NCI-H2029 (cell line): ENCODE measurements around the gene TRIM10.

Experiments used
- DNase-seq: peaks from one replicate; lab custom pipeline; 2025; lab: John Stamatoyannopoulos, UW

The TRIM10 gene, protein sequence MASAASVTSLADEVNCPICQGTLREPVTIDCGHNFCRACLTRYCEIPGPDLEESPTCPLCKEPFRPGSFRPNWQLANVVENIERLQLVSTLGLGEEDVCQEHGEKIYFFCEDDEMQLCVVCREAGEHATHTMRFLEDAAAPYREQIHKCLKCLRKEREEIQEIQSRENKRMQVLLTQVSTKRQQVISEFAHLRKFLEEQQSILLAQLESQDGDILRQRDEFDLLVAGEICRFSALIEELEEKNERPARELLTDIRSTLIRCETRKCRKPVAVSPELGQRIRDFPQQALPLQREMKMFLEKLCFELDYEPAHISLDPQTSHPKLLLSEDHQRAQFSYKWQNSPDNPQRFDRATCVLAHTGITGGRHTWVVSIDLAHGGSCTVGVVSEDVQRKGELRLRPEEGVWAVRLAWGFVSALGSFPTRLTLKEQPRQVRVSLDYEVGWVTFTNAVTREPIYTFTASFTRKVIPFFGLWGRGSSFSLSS

DNA sequence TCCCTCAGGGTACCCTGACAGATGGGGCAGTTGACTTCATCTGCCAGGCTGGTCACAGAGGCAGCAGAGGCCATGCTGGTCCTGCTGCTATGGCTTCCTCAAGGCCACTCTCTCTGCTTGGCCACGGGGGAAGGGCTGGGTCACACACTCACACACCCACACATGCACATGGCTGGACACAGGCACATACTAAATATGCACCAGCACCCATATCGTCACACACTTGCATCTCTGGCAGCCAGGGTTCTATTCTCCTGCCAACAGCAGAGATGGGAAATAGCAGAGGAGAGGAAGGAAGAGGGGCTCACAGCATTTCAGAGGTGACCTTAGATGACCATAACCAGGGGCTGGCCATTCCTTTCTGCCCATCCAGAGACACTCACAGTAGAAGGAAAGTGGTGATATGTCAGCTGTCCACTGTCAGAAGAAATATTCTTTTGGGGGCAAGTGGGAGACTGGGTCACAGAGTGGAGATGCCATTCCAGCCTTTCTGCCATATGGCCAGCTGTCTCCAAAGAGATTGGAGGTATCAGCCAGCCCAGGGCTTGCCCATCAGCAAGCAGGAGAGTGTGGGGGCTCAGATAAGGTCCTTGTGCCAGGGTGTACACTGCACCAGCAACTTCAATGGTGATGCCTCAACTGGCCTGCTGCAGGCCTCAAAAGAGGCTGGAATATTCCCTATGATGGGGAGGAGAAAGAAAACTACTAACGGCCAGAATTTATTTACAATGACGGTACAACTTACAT lies at the start of gene TRIM10:
TRIM10 (minus strand) TSS at position 427 of the 747 bp plus-strand sequence; CDS start at position 74, 353 bp downstream.
- no peak for DNase-seq

DNA sequence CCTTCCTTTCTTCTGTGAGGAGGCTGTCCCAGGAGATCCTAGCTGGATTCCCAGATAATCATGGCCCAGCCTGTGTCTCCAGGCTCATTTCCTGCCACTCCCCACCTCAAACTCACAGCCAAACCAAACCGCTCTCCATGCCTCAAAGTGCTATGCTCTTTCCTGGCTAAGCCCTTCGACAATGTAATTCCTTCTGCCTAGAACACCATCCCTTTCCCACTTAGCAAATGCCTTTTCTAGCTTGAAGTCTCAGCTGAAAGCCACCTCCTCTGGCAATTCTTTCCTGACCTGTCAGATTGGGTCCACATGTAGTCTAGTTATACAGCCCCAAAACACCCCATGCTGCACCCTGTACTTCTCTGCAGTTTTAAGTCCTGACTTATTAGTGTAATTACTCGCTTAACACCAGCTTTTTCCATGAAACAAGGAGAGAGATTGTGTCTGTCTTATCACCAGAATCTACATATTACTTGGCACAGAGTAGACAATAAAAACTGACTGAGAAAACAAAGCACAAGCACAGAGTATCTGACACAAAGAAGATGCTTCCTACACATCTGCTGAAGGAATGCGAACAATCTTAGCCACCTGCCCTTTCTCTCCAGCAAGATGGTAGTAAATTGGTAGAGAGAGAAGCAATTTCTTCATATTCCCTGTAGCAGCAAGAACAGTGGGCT lies 46.7 kb upstream of the TRIM10 start:
- DNase-seq: no peak

DNA sequence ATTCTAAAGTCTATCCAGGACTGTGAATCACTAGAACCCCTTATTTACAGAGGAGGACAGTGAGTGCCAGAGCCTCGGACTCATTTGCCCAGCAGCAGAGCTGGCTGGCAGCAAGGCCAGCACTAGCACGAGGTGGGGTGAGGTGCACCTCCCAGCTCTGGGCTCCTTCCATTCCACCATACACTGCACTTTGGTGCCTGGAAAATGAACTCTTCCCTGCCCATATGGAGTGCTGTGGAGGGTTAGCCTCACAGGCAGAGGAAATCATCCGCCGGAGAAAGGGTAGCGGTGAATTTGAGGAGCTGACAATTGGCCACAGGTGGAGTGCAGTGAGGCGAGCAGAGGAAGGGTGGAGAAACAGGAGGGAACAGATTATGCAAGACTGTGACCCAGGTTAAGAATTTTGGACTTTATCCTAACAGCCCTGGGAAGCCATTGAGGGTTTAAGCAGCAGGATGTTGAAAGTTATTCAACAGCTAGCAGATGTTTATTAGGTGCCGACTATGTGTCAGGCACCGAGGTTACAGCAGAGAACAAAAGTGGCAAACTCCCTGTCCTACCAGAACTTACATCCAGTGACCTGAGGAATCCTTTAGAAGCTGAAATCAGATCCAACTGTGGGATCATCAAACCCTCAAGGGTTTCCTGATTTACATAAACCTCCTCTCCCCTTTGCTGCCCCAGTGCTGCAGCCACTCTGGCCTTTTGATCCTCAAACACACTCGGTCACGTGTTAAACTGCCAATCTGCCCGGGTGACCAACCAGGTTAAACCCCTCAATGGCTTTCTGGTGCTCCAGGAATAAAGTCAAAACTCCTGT lies 46.0 kb upstream of the TRIM10 start:
- DNase-seq: no peak

DNA sequence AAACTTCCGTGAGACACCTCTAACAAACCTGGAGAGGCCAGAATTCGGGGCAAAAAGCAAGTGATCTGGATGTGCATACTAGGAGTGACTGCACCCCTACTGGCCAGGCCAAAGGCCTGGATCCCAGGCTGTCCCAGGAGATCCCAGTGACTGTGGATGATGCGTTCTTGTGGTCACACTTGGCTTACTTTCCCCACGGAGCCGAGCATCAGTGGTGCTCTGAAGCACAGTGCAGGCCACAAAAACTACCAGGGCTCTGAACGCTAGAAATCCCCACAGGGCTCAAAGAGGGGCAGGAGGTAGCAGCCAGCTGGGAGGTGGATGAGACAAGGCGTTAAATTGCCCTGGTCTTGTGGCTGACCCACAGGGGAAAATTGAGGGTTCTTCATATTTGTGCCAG lies 45.1 kb upstream of the TRIM10 start:
- DNase-seq: no peak

DNA sequence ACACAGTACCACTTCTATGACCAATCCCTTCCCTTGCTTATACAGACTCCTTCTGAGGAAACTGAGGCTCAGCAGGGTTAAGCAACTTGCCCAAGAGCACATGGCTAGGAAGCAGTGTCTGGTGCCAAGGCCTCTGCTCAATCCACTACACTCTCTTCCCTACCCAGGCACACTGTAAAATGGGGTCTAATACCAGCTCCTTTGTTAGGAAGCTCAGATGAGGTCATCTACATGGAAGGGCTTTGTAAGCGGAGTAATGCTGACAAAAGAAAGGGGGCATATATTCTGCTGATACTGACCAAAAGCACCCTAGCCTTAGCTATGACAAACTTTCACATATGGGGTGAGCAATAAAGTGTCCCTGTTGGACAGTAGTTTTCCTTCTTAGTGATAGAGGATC lies 43.1 kb upstream of the TRIM10 start:
- DNase-seq: no peak

DNA sequence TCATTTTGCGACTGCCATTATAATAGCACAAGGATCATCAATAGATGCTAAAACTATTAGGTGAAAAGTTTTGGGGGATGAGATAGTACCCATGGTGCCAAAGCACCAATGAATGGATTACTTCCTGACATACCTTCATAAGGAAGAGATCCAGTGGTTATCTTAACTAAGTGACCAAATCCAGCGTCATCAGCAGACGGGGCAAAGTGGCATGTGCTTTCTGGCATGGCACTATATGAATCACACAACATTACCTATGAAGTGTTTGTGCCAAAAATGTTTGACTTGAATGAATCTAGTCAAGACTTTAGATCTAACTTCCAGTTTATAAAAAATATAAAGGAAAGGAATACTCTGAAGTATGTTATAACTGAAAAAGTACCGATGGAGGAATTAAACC lies 41.4 kb upstream of the TRIM10 start:
- DNase-seq: no peak

DNA sequence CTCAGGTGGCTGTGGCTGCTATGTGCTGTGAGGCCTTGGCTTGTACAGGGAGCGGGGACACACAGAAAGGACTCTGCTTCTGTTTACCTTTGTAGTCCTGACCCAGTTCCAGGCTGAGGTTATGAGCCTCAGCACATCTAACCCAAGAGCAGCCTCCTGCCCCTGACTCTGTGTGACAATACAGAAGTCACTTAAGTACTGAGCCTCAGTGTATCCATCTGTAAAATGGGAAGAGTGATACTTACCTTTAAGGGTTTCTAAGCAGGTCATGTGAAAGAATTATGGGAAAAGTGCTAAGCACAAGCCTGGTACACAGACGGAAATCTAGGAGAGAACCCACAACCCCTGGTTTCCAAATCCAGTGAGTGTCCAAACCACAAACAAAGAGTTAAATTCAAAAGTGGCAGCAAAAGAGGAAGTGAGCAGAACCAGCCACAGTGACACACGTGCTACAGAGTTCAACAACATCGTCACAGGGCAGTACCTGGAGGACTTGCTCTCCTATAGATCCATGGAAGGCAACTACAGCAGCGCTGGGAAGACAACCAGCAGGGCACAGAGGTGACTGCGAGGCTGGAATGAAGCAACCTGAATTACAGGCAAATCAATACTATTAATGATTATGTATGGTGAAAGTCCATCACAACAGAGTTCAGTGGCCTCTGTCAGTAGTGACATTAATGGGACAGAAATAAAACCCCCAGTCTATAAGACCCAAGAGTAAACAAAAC lies 39.7 kb upstream of the TRIM10 start:
- no peak for DNase-seq

DNA sequence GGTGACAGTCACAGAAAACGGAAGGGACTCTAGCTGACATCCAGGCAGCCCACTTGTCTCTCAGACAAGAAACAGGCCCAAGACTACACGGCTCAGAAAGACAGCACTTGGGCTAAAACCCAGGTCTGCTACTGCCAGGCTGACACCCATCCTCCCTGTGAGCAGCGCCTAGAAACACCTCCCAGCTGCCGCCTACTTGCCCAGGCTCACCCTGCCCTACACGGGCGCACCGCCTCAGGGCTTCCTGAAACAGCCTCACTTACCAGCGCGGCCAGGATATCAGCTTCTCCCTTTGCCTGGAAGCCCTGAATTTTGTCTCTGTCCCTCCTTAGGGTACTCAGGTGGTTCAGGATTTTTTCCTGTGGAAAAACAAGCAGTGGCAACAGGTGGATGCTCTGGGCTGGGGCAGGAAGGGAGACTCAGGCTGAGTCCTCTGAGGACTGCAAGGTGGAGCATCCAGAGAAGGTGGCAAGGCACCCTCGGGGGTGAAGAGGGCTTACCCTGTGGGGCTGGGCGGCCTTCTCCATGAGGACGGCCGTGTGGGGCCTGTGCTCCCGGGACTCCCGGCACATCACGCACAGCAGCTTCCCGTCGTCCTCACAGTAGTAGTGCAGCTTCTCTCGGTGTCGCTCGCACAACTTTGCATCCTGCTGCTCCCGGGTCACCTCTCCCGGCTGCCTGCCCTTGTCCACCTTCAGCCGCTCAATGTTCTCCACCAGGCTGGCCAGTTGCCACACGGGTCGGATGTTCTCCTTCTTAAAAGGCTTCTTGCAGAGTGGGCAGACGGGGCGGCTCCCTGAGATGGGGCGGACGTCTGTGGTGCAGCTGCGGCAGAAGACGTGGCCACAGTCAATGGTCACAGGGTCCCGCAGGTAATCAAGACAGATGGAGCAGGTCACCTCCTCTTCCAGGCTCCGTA lies 37.4 kb upstream of the TRIM10 start:
- DNase-seq: no peak

DNA sequence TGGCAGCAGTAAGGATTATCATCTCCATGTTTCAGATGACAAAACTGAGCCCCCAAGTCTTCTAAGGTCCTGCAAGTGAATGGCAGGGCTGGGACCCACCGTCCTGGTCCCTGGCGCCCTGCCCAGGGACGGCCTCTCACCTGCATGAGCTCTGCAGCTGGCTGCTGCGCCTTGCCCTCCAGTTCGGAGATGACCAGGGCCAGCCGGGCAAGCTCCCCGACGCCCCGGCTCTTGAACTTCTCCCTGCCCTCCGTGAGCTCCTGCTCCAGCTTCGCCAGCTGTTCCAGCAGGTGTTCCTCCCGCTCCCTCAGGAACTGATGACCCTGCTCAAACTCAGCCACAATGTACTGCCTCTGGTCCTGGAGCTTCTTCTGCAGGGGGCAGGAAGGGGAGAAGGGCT lies 35.4 kb upstream of the TRIM10 start:
- DNase-seq: no peak

DNA sequence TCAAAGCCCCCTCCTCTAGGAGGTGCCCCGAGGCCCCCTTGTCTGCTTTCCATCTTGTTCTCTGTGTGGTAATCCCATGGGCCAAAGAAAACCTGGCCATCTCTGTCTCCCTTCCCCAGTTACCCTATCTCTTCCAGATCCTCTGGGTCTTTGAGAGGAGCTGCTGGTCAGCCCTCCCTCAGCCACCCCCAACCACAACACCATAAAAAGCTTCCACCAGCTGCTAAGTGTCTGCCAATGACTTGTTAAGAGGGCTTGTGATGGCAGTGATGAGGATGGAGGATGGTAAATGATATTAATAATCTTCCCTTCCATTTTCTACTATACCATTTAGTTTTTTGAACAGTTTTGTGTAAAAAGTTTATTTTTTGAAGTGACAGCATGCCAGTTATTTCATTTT lies 34.9 kb upstream of the TRIM10 start:
- no peak for DNase-seq

DNA sequence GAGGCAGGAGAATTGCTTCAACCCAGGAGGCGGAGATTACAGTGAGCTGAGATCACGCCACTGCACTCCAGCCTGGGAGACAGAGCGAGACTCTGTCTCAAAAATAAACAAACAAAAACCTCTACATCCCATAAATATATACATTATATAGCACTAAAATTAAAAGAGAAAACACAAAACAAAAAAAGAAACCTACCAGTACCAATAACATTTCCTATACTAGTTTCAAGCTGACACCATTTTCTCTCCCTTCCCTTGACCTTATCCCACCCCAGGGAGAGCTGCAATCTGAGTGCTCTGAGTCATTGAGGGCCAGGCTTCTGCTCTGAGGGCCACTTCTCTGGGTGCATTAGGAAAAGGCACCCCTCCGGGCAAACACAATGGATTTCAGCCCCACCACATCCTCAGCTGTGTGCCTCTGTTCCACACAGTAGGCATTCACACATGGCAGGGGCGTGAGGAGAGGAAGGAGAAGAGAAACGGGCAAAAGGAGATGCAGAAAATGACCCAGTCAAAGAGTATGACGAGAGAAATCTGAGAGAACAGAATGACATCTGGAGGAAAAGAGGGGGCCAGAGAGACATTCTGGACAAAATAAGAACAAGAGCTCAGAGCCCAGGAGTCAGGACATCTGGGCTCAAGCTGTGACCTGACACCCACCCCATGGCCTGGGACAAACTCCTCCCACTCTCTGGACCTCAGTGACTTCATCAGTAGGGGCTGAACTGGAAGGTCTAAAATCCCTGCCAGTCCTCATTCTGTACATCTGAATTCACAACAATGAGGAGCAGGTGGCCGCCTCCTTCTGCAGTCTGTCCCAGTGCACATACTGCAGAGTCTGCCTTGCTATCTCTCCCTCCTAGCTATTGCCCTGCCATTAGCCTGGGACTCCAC lies 34.0 kb upstream of the TRIM10 start:
- DNase-seq: no peak

DNA sequence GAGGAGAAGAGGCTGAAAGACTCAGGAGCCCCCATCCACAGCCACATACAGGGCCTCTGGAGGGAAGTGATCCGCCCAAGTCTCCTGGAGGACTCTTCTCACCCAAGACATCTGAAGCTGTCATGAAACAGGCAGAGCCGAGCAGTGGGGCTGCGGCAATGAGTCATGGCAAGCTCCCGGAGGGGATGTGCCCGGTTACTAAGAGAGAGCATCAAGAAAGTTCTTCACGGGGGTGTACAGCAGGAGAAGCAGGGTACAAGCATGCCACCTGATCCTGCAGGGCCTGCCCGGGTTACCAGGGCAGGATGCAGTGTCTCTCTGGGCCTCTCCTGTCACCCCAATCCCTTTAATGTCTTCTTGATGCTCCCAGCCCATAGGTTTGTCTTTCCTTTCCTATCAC lies 31.1 kb upstream of the TRIM10 start:
- DNase-seq: no peak

DNA sequence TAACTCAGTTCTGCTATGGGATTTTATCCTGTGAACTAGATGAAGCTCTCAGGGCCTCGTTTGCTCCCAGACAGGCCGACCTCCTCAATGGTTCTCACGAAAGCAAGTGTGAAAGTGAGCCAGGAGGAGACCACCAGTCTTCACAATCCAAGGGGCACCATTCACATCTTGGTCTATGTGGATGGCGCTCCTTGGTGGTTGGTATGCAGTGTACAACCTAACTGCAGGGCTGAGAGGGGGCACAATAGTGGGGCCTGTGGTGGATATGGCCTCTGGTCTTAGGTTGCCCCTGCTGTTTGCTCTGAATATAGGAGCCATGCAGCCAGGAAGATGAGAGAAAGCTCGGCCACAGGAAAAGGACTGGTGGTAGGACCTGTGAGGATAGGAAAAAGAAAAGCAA lies 27.5 kb upstream of the TRIM10 start:
- no peak for DNase-seq

DNA sequence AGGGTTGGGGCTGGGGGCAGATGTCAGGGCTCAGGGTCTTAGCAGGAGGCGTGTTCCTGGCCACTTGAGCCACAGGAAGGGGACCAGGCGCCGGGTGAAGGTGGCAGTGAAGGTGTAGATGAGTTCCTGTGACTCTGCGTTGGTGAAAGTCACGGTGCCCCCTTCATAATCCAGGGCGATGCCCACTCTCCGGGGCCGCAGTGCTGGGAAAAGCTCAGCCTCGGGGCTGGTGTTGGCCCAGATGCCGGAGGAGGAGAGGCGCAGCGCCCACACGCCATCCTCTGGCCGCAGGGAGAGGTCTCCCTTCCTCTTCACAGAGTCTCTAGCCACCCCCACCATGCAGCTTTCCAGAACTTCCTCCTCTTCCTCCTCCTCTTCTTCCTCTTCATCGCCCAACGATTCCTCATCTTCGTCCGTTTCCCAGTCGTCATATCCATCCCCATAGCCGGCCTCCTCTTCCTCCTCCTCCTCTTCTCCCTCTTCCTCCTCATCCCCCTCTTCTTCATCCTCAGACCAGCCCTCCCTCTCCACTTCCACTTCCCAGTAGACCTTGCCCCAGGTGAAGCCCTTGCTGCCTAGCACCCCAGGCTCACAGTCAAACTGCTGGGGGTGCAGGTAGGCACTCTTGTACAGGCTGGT lies 25.0 kb upstream of the TRIM10 start:
- no peak for DNase-seq

DNA sequence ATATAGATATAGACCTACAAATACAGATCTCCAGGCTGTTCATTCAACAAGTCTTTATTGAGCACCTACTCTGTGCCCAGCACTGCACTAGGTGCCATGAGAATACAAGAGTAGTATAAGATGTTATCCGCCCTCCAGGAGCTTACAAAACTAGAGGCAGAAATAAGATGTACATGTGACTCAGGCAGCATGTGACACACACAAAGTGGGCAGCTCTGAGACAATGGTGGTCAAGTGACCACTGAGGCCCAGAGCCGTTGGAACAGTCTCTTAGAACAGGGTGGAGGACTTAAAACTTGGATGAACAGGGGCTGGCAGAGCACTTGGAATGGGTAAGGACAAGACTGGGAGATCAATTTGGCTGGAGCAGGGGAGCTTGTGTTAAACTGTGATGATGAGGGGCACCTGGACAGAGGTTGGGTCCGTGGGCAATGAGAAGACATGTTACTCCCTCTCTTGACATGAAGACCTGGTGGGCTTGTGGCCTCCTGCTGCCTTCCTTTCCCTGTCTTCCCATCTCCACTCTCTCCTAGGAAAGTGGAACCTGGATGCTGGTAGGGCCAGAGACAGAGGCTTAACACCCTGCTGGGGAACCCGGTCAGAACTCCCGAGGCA lies 23.5 kb upstream of the TRIM10 start:
- DNase-seq: no peak

DNA sequence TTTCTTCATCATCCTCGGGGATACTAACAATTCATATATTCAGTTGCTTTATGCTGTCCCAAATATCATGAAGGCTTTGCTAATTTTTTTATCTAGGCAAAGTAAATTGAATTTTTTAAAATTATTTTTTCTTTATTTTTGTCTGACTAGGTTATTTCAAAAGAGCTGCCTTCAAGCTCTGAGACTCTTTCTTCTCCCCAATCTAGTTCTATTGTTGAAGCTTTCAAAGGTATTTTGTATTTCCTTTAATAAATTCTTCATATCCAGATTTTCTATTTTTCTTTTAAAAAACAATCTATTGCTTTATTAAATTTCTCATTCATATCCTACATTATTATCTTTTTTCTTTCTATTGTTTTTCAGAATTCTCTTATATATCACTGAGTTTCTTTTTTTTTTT lies 19.1 kb upstream of the TRIM10 start:
- DNase-seq: no peak

DNA sequence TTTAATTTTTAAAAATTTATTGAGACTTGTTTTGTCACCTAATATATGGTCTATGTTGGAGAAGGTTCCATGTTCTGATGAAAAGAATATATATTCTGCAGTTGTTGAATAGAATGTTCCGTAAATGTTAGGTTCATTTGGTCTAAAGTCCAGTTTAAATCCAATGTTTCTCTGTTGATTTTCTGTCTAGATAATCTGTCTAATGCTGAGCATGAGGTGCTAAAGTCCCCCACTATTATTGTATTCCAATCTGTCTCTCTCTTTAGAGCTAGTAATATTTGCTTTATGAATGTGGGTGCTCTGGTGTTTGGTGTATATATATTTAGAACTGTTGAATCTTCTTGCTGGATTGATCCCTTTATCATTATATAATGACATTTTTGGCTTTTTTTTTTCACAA lies 17.8 kb upstream of the TRIM10 start:
- DNase-seq: no peak

DNA sequence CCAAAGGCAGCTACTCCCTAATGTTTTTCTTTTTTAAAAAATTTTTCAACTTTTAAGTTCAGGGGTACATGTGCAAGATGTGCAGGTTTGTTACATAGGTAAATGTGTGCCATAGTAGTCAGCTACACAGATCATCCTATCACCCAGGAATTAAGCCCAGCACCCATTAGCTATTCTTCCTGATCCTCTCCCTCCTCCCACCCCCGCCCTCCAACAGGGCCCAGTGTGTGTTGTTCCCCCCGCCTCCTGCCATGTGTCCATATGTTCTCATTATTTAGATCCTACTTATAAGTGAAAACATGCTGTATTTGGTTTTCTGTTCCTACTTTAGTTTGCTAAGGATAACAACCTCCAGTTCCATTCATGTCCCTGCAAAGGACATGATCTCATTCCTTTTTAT lies 14.8 kb upstream of the TRIM10 start:
- no peak for DNase-seq
